ENCODE data around the gene ZBTB22.

Gene ZBTB22

DNA sequence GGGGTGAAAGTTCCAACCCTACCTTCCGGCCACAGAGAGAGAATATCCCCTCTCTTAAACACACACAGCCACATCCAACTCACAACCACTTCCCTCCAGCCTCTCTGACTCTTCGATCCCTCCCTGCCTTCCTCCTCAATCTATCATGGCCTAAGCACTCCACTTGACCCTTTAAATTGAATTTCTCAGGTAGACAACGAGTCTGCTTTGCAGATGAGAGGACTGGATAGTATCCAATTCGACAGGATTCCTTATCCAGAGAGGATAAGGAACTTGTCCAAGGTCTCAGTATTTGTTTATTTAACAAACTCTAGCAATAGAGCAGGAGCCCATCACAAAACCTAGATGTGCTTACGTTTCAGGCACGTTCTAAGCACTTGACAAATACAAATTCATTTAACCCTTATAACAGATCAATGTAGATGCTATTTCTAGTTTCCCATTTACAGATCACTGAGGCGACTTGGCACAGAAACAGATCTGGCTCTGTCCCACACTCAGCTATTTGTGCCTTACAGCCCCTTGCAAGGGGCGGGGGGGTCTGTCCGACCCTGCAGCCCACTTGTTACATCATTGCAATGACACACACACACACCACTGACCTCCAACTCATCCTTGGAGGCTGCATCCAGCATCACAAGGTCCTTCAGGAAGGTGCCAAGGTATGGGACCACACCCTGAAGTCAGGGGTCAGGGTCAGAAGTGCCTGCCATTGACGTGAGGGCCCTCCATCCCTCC, 23.3 kb downstream of the ZBTB22 start:
- TF ChIP-seq, protein P1, sequence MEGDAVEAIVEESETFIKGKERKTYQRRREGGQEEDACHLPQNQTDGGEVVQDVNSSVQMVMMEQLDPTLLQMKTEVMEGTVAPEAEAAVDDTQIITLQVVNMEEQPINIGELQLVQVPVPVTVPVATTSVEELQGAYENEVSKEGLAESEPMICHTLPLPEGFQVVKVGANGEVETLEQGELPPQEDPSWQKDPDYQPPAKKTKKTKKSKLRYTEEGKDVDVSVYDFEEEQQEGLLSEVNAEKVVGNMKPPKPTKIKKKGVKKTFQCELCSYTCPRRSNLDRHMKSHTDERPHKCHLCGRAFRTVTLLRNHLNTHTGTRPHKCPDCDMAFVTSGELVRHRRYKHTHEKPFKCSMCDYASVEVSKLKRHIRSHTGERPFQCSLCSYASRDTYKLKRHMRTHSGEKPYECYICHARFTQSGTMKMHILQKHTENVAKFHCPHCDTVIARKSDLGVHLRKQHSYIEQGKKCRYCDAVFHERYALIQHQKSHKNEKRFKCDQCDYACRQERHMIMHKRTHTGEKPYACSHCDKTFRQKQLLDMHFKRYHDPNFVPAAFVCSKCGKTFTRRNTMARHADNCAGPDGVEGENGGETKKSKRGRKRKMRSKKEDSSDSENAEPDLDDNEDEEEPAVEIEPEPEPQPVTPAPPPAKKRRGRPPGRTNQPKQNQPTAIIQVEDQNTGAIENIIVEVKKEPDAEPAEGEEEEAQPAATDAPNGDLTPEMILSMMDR (IDR thresholded peaks at IDR 0.05; ENCODE audit: low read depth, low read length) = no peak
- DNase-seq (ENCODE audit: low read depth, low spot score) = no peak
- in situ Hi-C loops (cut with HindIII; ENCODE audit: low sequenced_read_pairs) = no loop called here
- no peak overlapping the region for H3K4me3 ChIP-seq (ENCODE audit: low read depth, low read length)

DNA sequence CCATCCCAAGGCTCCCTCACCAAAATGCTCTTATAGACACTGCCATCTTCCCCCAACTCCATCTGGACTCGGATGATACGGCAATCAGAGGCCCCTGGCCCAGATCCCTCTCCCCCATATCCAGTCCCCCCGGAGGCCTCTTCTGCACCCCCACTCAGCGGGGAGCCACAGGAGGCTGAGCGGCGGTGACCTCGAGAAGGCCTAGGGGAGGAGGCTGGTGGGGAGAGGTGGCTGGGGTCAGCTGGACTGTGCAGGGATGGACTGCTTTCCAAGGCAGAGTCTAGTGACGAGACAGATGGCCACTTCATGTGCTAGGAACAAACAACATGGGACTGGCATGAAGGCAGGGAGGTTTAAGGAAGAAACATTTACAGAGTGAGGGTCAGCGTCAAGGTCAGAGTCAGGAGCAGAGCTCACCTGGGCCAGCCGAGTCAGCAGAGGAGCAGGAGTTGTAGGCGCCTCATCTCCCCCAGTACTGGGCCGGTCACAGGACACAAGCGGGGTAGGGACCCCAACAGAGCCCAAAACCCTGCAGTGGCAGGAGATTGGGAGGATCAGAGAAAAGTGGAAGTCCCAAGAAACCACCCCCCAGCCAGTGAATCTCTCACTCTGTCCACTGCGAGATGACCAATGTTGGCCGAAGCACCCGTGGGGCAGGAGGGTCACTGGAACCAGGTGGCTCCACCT, 24.4 kb downstream of the ZBTB22 start:
- no peak overlapping the region for H3K4me3 ChIP-seq (ENCODE audit: low read depth, low read length)
- TF ChIP-seq, protein P1 (IDR thresholded peaks at IDR 0.05; ENCODE audit: low read depth, low read length) = no peak
- DNase-seq (ENCODE audit: low read depth, low spot score) = no peak
- in situ Hi-C loops (cut with HindIII; ENCODE audit: low sequenced_read_pairs) = no loop called here

DNA sequence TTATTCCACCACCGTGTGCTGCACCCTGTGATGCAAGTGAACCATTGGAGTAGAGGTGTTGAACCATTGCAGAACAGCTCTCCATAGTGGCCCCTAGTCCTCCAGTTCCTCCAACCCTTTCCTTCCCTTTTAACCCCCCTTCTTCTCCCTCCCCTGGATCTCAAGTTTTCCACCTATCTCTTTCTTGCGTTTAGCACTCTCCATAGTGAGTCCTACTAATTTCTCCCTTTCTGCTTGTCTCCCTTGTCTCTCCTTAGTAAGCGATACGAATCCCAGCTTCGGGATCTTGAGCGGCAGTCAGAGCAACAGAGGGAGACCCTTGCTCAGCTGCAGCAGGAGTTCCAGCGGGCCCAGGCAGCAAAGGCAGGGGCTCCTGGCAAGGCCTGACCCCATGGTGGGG, 27.1 kb downstream of the ZBTB22 start:
- DNase-seq (ENCODE audit: low read depth, low spot score) = no peak
- TF ChIP-seq, protein P1 (IDR thresholded peaks at IDR 0.05; ENCODE audit: low read depth, low read length) = no peak
- in situ Hi-C loops (cut with HindIII; ENCODE audit: low sequenced_read_pairs) = no loop called here
- H3K4me3 ChIP-seq (ENCODE audit: low read depth, low read length) = peak overlapping the region; percentile 95

DNA sequence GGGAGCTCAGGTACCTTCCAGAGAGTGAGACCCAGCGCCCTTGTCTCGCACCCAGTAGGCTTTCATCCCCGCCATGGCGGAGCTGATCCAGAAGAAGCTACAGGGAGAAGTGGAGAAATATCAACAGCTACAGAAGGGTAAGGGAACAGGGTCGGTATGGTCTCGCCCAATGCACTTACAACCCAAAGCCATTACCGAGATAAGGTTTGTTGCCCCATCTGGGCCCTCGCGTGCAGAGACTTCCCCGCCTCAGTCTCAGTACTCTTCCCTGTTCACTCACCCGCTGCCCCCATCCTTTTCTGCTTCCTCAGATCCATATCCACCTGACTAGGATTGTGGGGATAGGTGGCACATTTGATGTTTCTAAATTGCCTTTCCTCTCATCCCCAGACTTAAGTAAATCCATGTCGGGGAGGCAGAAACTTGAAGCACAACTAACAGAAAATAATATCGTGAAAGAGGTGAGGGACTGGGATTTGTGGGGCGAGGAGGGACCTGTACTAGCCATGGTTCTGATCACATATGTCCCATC, 27.7 kb downstream of the ZBTB22 start:
- TF ChIP-seq, protein P1 (IDR thresholded peaks at IDR 0.05; ENCODE audit: low read depth, low read length) = no peak
- peak overlapping the region; percentile 95 for H3K4me3 ChIP-seq (ENCODE audit: low read depth, low read length)
- no peak for DNase-seq (ENCODE audit: low read depth, low spot score)
- in situ Hi-C loops (cut with HindIII; ENCODE audit: low sequenced_read_pairs) = no loop called here

DNA sequence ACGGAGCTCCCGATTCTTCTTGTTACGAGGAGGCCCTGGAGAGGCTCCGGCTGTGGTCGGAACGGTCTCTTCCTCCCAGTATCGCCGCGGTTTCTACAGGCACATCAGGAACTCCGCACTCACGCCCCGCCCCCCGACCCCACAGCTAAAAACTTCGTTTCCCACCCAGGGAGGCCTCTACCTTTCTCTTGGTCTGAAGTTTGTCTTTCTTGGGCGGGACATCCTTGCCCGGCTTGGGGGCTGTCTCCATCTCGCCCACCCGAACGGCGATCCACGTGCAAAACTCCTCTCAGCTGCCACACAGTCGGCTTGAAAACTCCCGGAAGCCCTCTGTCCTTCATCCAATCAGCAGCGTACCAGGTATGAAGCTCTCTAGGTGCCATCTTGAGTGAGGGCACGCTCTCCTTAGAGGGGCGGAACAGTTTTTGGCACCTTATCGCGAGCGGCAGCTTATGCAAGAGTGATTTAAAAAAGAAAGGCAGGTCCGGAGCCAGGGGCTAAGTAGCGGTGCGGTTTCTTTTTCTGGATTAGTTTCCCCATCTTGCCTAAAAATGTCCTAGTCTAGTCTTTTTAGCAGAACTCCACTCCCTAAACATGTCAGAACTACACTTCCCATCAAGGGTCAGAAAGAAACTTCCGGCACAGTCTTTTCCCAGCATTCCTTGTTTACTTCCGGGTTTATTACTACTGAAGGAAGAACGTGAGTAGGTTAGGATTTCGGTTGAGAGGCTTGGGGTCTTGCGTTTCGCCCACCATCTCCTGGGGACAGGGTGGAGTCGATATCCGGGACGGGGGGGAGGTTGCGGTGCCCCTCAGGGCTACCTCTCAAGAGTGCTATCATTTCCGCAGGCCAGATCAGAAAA, 28.4 kb downstream of the ZBTB22 start, which contains the start of the genes PFDN6 and WDR46:
Gene PFDN6 (plus strand): TSS at position 681 of the 863 bp plus-strand sequence. CDS start 256 bp downstream, outside the sequence.
Gene WDR46 (minus strand): TSS at position 319 of the 863 bp plus-strand sequence. CDS start 69 bp downstream, at position 250.
- TF ChIP-seq, protein P1 (IDR thresholded peaks at IDR 0.05; ENCODE audit: low read depth, low read length) = no peak
- H3K4me3 ChIP-seq (ENCODE audit: low read depth, low read length) = peak within 1 kb of the TSS; percentile 95
- peak; percentile 95 for DNase-seq (ENCODE audit: low read depth, low spot score)
- in situ Hi-C loops (cut with HindIII; ENCODE audit: low sequenced_read_pairs) = no loop called here
